Activated CD4-positive, CD25-positive, alpha-beta regulatory T cell treated with anti-CD3 and anti-CD28 coated beads, Interleukin-2, amount 50 U/mL, for 72 hours (primary cell): ENCODE data around the gene NLRP7.
"Not testable (repeated sequence)": the region's sequence is repeated elsewhere in the genome, so short reads cannot be mapped to it uniquely, and the experiment has no call there.

Source experiments
- DNase-seq: peaks from one replicate; pipeline ENCODE4 v3.0.0; 2021

Gene NLRP7

GRCh38 chr19:54947381-54947780, at the start of gene NLRP7:
NLRP7 (minus strand) TSS chr19:54947530.
- no peak for DNase-seq

GRCh38 chr19:54995561-54995960, 48.2 kb upstream of the NLRP7 start:
- DNase-seq, result no peak

- not testable (repeated sequence) for DNase-seq
Observed at GRCh38 chr19:54989531-54989930, 42.2 kb upstream of the NLRP7 start.

GRCh38 chr19:54982562-54982961, 35.2 kb upstream of the NLRP7 start:
- not testable (repeated sequence) for DNase-seq

GRCh38 chr19:54973229-54974090, 26.1 kb upstream of the NLRP7 start:
- DNase-seq, result not testable (repeated sequence)

GRCh38 chr19:54971446-54971845, 24.1 kb upstream of the NLRP7 start:
- not testable (repeated sequence) for DNase-seq

GRCh38 chr19:54969647-54970046, 22.3 kb upstream of the NLRP7 start:
- DNase-seq, result no peak

- no peak for DNase-seq
Observed at GRCh38 chr19:54967611-54968010, 20.3 kb upstream of the NLRP7 start.

- not testable (repeated sequence) for DNase-seq
Observed at GRCh38 chr19:54965055-54965454, 17.7 kb upstream of the NLRP7 start.

- no peak for DNase-seq
Observed at GRCh38 chr19:54959840-54960239, 12.5 kb upstream of the NLRP7 start.

GRCh38 chr19:54955376-54955775, 8.0 kb upstream of the NLRP7 start:
- DNase-seq, result no peak

- not testable (repeated sequence) for DNase-seq
Observed at GRCh38 chr19:54953345-54953713, 6.0 kb upstream of the NLRP7 start.

GRCh38 chr19:54952591-54953344, 5.4 kb upstream of the NLRP7 start:
- DNase-seq, result no peak

GRCh38 chr19:54950580-54950979, 3.2 kb upstream of the NLRP7 start:
- DNase-seq, result not testable (repeated sequence)

GRCh38 chr19:54949412-54949811, 2.1 kb upstream of the NLRP7 start:
- DNase-seq, result no peak

GRCh38 chr19:54943772-54944361, 3.5 kb downstream of the NLRP7 start:
- DNase-seq, result not testable (repeated sequence)

GRCh38 chr19:54939538-54939937, 7.8 kb downstream of the NLRP7 start:
- DNase-seq, result not testable (repeated sequence)

GRCh38 chr19:54938906-54939305, 8.4 kb downstream of the NLRP7 start:
- DNase-seq, result no peak

GRCh38 chr19:54937926-54938325, 9.4 kb downstream of the NLRP7 start:
- no peak for DNase-seq

- no peak for DNase-seq
Observed at GRCh38 chr19:54928299-54928698, 19.0 kb downstream of the NLRP7 start.

- no peak for DNase-seq
Observed at GRCh38 chr19:54923276-54923675, 24.1 kb downstream of the NLRP7 start.

- DNase-seq, result no peak
Observed at GRCh38 chr19:54921082-54921481, 26.2 kb downstream of the NLRP7 start.
